HL-60 (cell line): ENCODE results near the gene RSPH9.

Experiments
- CTCF ChIP-seq: IDR thresholded peaks from one replicate; pipeline ENCODE4 v1.5.1; 2011; ENCODE audit warnings: low read length, control low read depth, inconsistent platforms; ENCODE audit not compliant: insufficient read depth
- GABPA ChIP-seq: IDR thresholded peaks from 2 replicates; pipeline ENCODE4 v1.6.1; 2012; ENCODE audit warnings: low read depth
- REST ChIP-seq: IDR thresholded peaks from 2 replicates; pipeline ENCODE4 v1.6.1; 2012; ENCODE audit warnings: low read depth; ENCODE audit not compliant: insufficient replicate concordance

- TF ChIP-seq REST (no peak), CTCF (no peak), GABPA (no peak)
These were observed 753 bp downstream of the RSPH9 start for GRCh38 chr6:43645613-43645964.
